HFF-Myc (cell line): ENCODE results near the gene CCDC82.
A peak's percentile ranks its signal among the peaks of the same experiment; 100 is the strongest.

Experiments
- DNase-seq: peaks from one replicate; pipeline ENCODE4 v3.0.0-alpha.2; 2011; ENCODE audit warnings: low read depth; ENCODE audit errors: extremely low read depth
- H3K4me3 ChIP-seq: replicated peaks from 2 replicates; pipeline ENCODE4 v1.5.1; 2011; ENCODE audit warnings: low read depth, mild to moderate bottlenecking, control low read depth, low read length
- CTCF ChIP-seq: IDR thresholded peaks from 2 replicates; pipeline ENCODE4 v1.5.1; 2012; ENCODE audit warnings: mild to moderate bottlenecking, low read depth, low read length, control low read depth; ENCODE audit errors: missing control alignments

The CCDC82 gene

GRCh38 chr11:96342014-96342960 is 47.4 kb downstream of the CCDC82 start:
- H3K4me3 ChIP-seq = peak overlapping the region; percentile 66
- no peak for TF ChIP-seq CTCF
- DNase-seq = no peak

GRCh38 chr11:96341211-96342013 is 48.3 kb downstream of the CCDC82 start:
- TF ChIP-seq CTCF = peak; percentile 57
- no peak for DNase-seq
- peak overlapping the region; percentile 66 for H3K4me3 ChIP-seq

- H3K4me3 ChIP-seq = peak overlapping the region; percentile 66
- no peak for TF ChIP-seq CTCF
- DNase-seq = no peak
Measured at GRCh38 chr11:96340555-96340885, 49.2 kb downstream of the CCDC82 start.

GRCh38 chr11:96339706-96340554 is 49.8 kb downstream of the CCDC82 start:
- TF ChIP-seq CTCF = no peak
- DNase-seq = no peak
- H3K4me3 ChIP-seq = peak overlapping the region; percentile 66

GRCh38 chr11:96338910-96339705 is 50.6 kb downstream of the CCDC82 start:
- TF ChIP-seq CTCF = no peak
- DNase-seq = no peak
- H3K4me3 ChIP-seq = peak overlapping the region; percentile 66
